Fibroblast of skin of abdomen (primary cell): ENCODE data around the gene ARL4A. TPM values are rescaled to one million over a fixed set of nuclear protein-coding genes. Genes with fewer than 3 reads are reported as not detected.
"Not testable (repeated sequence)": the region's sequence is repeated elsewhere in the genome, so short reads cannot be mapped to it uniquely, and the experiment has no call there.

Source experiments
- DNase-seq: peaks from one replicate; pipeline ENCODE4 v3.0.0-alpha.2; 2013
- polyA plus RNA-seq, 2 experiments: library from polyadenylated mRNA; unstranded; fragments of 120-200 nt; gene quantifications; one replicate each; pipeline ENCODE4 v1.2.1, GENCODE V29; 2013; ENCODE audit not compliant: insufficient read length in 2 of 2

Gene ARL4A
- 11.3 TPM for polyA plus RNA-seq (2013, experiment 1 of 2; ENCODE audit: insufficient read length)
- polyA plus RNA-seq (2013, experiment 2 of 2; ENCODE audit: insufficient read length), result 11.5 TPM

- peak; percentile 97 for DNase-seq
These were observed at the start of gene ARL4A for GRCh38 chr7:12686891-12687717. Gene ARL4A (plus strand): TSS chr7:12687633. CDS start chr7:12688255, 622 bp downstream.

GRCh38 chr7:12637819-12638592 is 49.4 kb upstream of the ARL4A start:
- DNase-seq, result no peak

- DNase-seq, result peak; percentile 21
These were observed 48.5 kb upstream of the ARL4A start for GRCh38 chr7:12638851-12639456.

GRCh38 chr7:12640299-12641096 is 46.9 kb upstream of the ARL4A start:
- no peak for DNase-seq

GRCh38 chr7:12641196-12641595 is 46.2 kb upstream of the ARL4A start:
- DNase-seq, result no peak

GRCh38 chr7:12642508-12642907 is 44.9 kb upstream of the ARL4A start:
- no peak for DNase-seq

- peak; percentile 43 for DNase-seq
These were observed 44.3 kb upstream of the ARL4A start for GRCh38 chr7:12643001-12643643.

- no peak for DNase-seq
These were observed 43.8 kb upstream of the ARL4A start for GRCh38 chr7:12643644-12644043.

GRCh38 chr7:12645212-12645611 is 42.2 kb upstream of the ARL4A start:
- DNase-seq, result not testable (repeated sequence)

- DNase-seq, result peak; percentile 76
These were observed 41.3 kb upstream of the ARL4A start for GRCh38 chr7:12646139-12646538.

GRCh38 chr7:12647364-12648219 is 39.8 kb upstream of the ARL4A start:
- peak; percentile 37 for DNase-seq

- no peak for DNase-seq
These were observed 38.6 kb upstream of the ARL4A start for GRCh38 chr7:12648704-12649261.

GRCh38 chr7:12649348-12649747 is 38.1 kb upstream of the ARL4A start:
- DNase-seq, result no peak

- DNase-seq, result no peak
These were observed 37.4 kb upstream of the ARL4A start for GRCh38 chr7:12650080-12650479.

GRCh38 chr7:12653110-12653509 is 34.3 kb upstream of the ARL4A start:
- no peak for DNase-seq

- DNase-seq, result peak; percentile 44
These were observed 33.9 kb upstream of the ARL4A start for GRCh38 chr7:12653518-12653917.

GRCh38 chr7:12655161-12655560 is 32.3 kb upstream of the ARL4A start:
- DNase-seq, result no peak

GRCh38 chr7:12660423-12660822 is 27.0 kb upstream of the ARL4A start:
- peak; percentile 85 for DNase-seq

GRCh38 chr7:12660986-12661385 is 26.4 kb upstream of the ARL4A start:
- DNase-seq, result not testable (repeated sequence)

- no peak for DNase-seq
These were observed 25.9 kb upstream of the ARL4A start for GRCh38 chr7:12661581-12661980.
